ENCODE results near the gene LMO4. TPM values are rescaled to one million over a fixed set of nuclear protein-coding genes. Genes with fewer than 3 reads are reported as not detected.

Gene LMO4
- total and polyA plus RNA-seq, 8 donors, result 30.7 to 120 (median 79.5) TPM

GRCh38 chr1:87334351-87335174 is 5.9 kb downstream of the LMO4 start:
- H3K9me3 ChIP-seq, result no peaks in the 10 kb centered on the region
- H3K4me1 ChIP-seq, result peaks cover 35 to 68% (median 61%) of the 10 kb centered on the region in 4 donors
- 7 to 18% (median 11%) methylated on average over 28 of the region's 28 CpGs for WGBS, 5 donors
- DNase-seq, result peak in 1 of 2 donors; percentile 61
- intact Hi-C loops (cut with DNase I; ENCODE audit: low total_unique reads), result no loop called here
- peaks cover 5 to 17% (median 14%) of the 10 kb centered on the region in 4 donors for H3K36me3 ChIP-seq
- no peaks in the 10 kb centered on the region for H3K27me3 ChIP-seq
- H3K4me3 ChIP-seq, result peak overlapping the region; percentile 78 to 88 (median 81)
- TF ChIP-seq POLR2AphosphoS5 (IDR thresholded peaks at IDR 0.05) (no peak), EP300 (IDR thresholded peaks at IDR 0.05) (no peak), POLR2A (IDR thresholded peaks at IDR 0.05) (no peak), CTCF (IDR thresholded peaks at IDR 0.05) (no peak)
- peak overlapping the region; percentile 85 to 99 (median 91) for H3K27ac ChIP-seq

- no peaks in the 10 kb centered on the region for H3K27me3 ChIP-seq
- peaks cover 35 to 68% (median 61%) of the 10 kb centered on the region in 4 donors for H3K4me1 ChIP-seq
- no peaks in the 10 kb centered on the region for H3K9me3 ChIP-seq
- H3K4me3 ChIP-seq, result peak overlapping the region; percentile 78 to 88 (median 81)
- DNase-seq, result peak; percentile 76 to 81
- 0 to 1% (median 1%) methylated on average over 18 to 60 of the region's 60 CpGs for WGBS, 5 donors
- peaks cover 11 to 24% (median 21%) of the 10 kb centered on the region in 4 donors for H3K36me3 ChIP-seq
- TF ChIP-seq POLR2AphosphoS5 (IDR thresholded peaks at IDR 0.05), result peak in 2 of 3 donors; percentile 16 to 36
- no peak for TF ChIP-seq EP300 (IDR thresholded peaks at IDR 0.05)
- TF ChIP-seq POLR2A (IDR thresholded peaks at IDR 0.05), result no peak
- TF ChIP-seq CTCF (IDR thresholded peaks at IDR 0.05), result peak in 3 of 7 experiments; percentile 8 to 39 (median 23)
- peak overlapping the region; percentile 85 to 99 (median 91) for H3K27ac ChIP-seq
- intact Hi-C loops (cut with DNase I; ENCODE audit: low total_unique reads), result no loop called here
Observed at GRCh38 chr1:87335175-87335884, 6.7 kb downstream of the LMO4 start.

GRCh38 chr1:87336623-87337067 is 8.0 kb downstream of the LMO4 start:
- Histone ChIP-seq H3K27ac (peak overlapping the region; percentile 39 to 99 (median 91)), H3K36me3 (peaks cover 23 to 38% (median 34%) of the 10 kb centered on the region in 4 donors), H3K4me3 (peak overlapping the region; percentile 19 to 84 (median 78)), H3K9me3 (no peaks in the 10 kb centered on the region), H3K4me1 (peaks cover 35 to 79% (median 62%) of the 10 kb centered on the region in 4 donors), H3K27me3 (no peaks in the 10 kb centered on the region)
- WGBS, 5 donors, result 18 to 39% (median 21%) methylated on average over 10 of the region's 10 CpGs
- no peak for TF ChIP-seq CTCF (IDR thresholded peaks at IDR 0.05)
- no peak for TF ChIP-seq POLR2AphosphoS5 (IDR thresholded peaks at IDR 0.05)
- no peak for TF ChIP-seq POLR2A (IDR thresholded peaks at IDR 0.05)
- TF ChIP-seq EP300 (IDR thresholded peaks at IDR 0.05), result no peak
- intact Hi-C loops (cut with DNase I; ENCODE audit: low total_unique reads), result no loop called here
- no peak for DNase-seq

GRCh38 chr1:87337606-87338005 is 8.9 kb downstream of the LMO4 start:
- Histone ChIP-seq H3K36me3 (peaks cover 31 to 47% (median 44%) of the 10 kb centered on the region in 4 donors), H3K9me3 (no peaks in the 10 kb centered on the region), H3K27ac (peak overlapping the region in 3 of 5 donors; percentile 9 to 99 (median 91)), H3K27me3 (no peaks in the 10 kb centered on the region), H3K4me3 (peak overlapping the region in 2 of 4 donors; percentile 14 to 84), H3K4me1 (peaks cover 35 to 80% (median 59%) of the 10 kb centered on the region in 4 donors)
- intact Hi-C loops (cut with DNase I; ENCODE audit: low total_unique reads), result no loop called here
- DNase-seq, result no peak
- WGBS, 5 donors, result 45 to 66% (median 56%) methylated on average over 5 of the region's 5 CpGs
- TF ChIP-seq EP300 (IDR thresholded peaks at IDR 0.05) (no peak), POLR2A (IDR thresholded peaks at IDR 0.05) (no peak), POLR2AphosphoS5 (IDR thresholded peaks at IDR 0.05) (no peak), CTCF (IDR thresholded peaks at IDR 0.05) (no peak)

Measured in stomach (tissue), 9 donors.